HG03520 (cell line): ENCODE data around the gene GRIN2A.

Experiments
- ATAC-seq: cut with Tn5 transposase; IDR thresholded peaks from one replicate; pipeline ENCODE4 v1.9.1; 2021; ENCODE audit warnings: mild to moderate bottlenecking, moderate library complexity; ENCODE audit not compliant: unreplicated experiment

The GRIN2A gene

DNA sequence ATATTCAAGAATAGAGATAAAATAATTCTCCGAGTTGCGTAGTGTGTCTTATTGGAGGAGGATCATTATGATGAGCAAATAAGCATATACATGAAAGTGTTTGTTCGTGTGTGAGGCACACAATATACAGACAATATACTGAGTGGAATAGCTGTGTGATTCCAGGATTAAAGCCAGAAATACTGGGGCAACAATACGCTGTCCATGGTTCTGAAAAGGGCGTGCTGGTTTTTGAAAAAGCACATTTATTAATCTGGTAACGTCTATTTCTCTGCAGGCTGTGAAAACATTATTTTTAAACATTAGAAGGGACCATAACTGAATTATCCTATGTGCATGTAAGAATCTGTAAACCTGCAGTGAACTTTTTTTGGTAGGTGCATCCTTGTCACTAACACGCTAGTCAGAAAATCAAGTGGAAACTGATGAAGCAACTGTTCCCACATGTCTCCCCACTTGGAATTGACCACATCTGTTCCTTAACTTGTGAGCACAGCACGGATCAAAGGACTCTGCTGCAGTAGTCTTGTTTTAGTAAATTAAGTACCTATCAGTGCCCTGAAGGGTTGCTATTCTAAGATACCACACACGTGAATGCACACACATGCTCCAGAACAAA is 346.0 kb downstream of the GRIN2A start:
- no peak for ATAC-seq

DNA sequence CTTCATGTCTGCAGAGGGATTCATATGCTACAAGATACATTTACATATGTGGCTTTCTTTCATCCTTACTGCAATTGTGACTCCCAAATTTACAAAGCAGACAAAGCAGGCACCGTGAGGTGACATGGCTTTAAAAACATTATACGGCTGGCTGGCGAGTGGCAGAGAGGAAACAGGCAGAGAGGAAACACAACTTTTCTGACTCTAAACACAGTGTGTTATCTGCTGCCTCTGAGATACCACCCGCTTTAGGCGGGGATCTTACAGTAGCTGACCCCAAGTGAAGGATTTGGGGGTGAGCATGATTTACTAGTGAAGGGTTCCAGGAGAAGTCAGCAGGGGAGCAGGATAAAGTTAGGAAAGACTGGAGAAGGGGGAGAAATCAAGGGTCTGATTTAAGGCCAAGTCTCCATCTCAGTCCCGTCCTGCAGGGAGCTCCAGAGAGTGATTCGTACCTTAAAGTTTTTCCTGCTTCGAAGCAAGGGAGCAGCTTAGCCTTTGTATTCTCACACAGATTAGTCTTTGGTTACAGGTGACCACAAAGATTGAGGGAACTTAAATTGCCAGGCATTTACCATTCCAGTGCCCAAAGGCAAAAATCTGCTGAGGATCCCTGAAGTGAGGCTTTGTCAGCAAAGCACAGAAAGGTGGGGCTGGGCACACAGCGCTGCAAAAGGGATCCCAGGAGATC is 355.0 kb downstream of the GRIN2A start:
- ATAC-seq = no peak

DNA sequence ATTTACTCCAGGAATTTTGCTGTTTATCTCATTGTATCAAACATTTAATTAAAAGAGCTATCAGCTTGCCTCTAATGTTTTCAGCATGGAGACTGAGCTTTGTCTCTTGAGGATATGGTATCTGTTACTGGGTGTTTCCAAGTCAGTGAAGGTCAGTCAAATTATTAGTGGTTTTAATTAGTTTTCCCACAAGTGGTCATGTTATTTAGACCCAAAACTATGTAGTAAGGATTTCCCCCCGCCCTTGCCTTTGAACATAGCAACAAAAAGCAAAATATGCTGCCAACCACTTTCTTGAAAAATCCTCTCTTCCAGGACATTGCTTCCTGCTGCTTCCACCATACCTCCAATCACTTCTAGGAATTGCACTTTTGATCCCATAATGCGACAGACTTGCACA is 355.6 kb downstream of the GRIN2A start:
- no peak for ATAC-seq

DNA sequence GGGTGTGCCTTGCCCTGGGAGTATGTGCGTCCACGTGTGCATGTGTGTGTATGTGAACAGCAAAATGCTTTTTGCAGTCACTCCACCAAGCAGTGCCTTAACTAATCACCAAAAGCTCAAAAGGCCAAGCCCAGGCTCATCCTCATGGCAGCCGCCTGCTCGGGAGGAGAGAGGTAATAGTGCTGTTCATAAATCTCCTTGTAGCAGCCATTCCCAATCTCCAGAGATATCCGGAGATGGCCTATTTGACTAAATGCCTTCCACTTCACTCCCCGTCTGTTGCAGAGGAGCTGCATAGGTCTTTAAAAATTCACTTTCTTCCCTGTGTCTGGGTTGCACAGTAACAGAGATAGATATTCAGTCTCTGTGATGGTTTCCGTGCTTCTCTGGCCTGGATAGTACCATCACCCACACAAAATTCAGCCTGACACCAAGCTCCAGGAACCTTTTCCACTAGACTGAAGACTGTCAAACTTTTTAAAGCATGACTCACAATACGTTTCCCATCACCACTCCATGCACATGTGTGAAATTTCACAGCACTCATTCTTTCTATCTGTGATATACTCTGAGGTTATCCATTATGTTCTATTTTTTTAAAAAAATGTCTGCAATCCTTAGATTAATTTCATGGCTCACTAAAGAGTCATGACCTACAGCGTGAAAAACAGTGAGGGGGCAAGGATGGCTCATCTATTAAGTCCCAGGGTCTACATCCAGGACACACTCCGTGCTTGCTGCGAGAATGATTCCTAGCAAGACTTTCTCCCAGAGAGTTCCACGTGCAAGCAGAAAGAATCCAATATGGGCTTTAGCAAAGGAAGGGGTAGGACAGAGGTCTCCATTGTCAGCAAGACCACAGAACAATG is 357.8 kb downstream of the GRIN2A start:
- no peak for ATAC-seq

DNA sequence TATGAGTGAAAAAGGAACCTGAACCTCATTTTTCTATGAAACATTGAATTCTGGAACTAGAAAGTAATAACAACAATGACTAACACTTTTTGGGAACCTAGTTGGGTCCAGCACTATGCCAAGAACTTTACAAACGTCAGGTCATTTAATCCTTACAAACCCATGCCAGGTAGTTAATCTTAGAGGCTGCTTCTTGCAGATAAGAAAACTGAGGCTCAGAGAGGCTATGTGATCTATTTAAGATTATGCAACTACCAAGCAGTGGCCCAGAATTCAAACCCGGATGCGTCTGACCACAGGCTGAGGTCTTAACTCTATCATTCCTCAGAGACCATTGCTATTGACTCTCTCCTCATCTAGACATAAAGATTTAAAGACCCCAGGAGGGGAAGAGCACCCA is 358.7 kb downstream of the GRIN2A start:
- ATAC-seq = no peak

DNA sequence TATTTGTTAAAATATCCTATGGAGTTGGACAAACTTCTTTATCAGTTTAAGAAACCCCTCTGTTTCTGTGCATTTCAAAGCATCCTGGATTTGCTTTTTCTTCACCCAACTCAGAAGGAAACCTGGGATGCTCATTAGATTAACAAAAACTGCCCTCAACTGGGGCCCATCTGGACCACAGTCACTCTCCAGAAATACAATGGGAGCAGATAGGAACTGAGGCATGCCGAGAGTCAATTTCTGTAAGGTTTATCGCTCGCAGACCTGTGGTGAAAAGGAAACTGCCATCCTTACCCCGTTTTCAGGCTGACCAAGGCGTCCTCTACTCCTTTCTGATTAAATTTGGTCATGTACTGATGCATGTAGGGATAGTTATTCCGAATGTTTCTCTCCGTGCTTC is 360.3 kb downstream of the GRIN2A start:
- no peak for ATAC-seq

DNA sequence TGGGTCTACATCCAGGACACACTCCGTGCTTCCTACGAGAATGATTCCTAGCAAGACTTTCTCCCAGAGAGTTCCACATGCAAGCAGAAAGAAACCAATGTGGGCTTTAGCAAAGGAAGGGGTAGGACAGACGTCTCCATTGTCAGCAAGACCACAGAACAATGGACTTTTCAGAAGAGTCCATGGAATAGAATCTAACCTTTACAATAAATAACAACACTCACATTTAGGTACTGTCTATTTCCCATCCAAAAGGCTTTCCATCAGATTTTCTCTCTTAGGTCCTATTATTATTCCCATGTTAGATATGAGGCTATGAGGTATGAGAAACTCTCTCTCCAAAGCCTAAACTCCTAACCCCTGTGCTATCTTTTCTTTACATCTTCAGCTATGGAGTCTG is 360.9 kb downstream of the GRIN2A start:
- no peak for ATAC-seq

DNA sequence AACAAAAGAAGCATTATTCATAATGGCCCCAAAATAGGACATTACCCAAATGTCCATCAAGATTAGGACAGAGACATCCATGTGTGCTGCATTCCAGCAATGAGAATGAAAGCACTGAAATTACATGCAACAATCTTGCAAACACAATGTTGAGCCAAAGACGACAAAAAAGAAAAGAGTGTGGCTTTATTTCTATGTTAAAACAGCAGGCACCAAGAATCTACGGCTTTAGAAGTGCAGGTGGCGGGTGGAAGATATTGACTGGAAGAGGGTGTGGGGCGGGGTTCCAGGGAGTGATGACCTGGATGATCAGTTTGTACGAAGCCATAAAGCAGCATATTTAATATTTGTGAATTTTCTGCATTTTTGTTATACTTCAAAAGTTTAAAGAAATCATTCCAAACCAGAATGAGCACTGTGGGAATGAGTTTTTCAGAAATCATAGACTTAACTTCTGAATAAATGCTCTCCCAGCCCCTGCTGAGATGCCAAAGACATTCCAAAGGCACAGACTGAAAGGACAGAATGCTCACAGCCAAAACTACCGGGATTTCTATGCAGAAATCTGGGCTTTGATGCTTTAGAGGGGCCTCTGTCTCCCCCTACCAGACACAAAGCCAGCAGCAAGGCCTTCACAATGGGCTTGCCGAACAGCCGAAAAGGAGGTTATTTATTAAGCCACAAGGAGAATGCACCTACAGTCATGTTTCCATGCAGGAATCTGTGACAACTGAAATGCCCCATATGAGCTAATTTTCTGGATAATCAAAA is 361.6 kb downstream of the GRIN2A start:
- no peak for ATAC-seq

DNA sequence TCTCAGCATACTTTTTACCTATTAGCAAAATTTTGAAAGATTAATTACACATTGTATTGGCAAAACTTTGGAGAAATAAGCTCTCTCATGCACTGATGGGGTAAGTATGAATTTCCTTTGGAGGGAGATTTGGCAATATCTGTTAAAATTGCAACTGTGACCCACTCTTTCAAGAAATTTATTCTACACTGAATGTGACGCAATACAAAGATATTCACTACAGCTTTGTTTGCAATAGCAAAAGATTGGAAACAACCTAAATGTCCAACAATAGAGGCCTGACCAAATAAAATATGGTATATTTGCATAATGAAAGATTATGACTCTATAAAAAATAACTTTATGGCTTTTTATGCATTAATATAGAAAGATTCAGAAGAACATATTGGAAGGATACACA is 363.5 kb downstream of the GRIN2A start:
- no peak for ATAC-seq

DNA sequence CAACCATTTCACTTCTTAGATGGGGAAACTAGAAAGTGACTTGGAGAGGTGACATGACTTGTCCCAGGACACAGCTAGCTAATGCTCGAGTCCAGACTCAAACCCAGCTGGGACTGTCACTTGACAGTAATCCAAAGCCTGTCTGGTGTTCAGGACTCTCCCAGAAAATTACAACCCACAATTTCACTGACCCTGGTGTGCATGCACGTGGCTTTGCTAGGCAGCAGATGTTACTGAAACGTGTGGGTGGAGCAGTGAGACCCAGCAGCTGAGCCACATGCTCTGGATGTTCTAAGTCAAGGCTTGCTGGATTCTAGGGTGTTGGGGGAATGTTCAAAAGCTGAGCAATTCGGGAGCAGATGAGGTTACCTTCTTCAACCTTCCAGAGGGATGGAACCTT is 364.6 kb downstream of the GRIN2A start:
- ATAC-seq = no peak

DNA sequence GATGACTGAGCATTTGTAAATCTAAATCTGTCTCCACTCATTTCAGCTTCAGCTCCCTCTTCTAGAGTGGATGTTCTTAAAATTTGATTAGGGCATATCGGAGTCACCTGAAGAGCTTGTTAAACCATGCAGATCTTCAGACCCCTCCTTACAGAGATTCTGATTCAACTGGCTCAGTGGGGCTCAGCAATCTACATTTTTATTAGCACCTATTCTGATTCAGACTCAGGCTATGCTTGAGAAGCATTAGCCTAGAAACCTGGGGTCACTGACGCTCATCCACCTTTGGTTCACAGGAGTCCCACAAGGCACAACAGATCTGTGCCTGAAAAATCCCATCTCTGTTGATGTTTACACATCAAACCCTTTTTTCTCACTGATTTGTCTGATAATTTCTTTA is 365.6 kb downstream of the GRIN2A start:
- no peak for ATAC-seq

DNA sequence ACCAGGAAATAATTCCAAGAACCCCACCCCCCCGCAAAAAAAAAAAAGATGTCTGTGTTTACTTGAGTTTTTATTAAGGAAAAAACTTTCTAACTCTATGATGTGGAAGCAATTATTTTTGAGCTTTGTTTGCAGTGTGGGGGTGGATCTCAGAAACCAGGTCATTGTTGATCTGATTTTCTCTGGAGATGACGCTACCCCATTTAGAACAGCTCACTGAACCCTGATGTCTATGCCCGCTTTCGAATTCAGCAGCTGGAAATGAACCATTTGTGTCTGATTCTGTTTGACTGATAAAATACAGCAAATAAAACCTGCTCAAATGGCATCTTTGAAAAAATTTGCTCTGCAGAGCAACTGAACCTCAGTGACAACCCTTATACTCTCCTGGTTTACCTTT is 368.6 kb downstream of the GRIN2A start:
- no peak for ATAC-seq

DNA sequence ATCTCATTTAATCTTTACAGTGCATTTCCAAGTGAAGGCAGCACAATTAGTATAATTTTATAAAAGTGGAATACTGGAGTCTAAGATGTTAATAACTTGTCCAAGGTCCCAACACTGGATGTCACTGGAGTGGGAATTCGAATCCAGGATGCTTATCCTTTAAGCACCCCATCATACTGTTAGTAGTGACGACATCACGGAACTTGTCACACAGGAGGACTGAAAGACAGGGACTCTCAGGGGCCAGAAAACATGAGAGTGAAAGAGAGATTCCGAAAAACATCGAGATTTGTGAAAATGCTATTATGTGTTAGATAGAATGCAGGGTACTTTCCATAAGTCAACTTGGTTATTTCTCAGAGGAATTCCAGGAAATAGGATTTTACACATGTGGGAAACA is 374.0 kb downstream of the GRIN2A start:
- ATAC-seq = no peak

DNA sequence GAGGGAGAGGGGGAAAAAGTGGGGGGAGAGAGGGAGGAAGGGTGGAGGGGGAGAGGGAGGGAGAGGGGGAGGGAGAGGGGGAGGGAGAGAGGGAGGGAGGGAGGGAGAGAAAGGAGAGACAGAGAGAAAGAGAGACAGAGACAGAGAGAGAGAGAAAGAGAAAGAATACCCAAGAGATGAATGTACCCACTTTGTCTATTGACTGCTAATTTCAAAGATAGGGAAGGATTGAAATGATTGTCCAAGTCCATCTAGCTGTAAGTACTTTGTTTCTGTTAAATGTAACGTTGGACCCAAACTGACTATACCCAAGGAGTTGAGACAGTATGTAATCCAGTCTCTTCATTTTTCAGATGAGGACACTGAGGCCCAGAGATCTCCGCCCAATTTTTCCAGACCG is 374.9 kb downstream of the GRIN2A start:
- no peak for ATAC-seq

DNA sequence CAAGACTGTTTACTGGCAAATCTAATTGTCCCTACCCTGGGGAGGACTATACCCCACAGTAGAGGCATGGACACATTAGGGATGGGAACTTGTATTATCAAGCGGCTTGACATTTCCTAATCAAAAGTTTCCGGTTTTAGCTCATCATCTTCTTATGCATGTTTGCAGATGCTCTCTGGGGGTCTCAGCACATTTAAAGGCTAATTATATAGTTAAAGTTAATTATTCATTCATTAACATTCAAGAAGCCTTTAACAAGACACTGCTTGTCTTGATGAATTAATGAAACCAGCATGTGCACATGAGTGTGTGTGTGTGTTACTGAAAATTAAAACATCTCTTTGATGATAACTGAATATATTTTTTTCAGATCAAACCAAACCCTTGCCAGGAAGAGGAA is 377.1 kb downstream of the GRIN2A start:
- no peak for ATAC-seq

DNA sequence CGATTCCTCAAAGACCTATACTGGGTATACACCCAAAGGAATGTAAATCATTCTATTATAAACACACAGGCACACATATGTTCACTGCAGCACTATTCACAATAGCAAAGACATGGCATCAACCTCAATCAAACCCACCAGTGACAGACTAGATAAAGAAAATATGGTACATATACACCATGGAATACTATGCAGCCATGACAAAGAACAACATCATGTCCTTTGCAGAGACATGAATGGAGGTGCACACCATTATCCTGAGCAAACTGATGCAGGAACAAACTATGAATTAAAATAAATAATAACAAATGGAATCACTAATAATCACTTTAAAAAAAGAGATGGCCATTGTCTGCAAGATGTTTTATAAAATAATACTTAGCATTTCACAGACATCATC is 380.1 kb downstream of the GRIN2A start:
- ATAC-seq = no peak

DNA sequence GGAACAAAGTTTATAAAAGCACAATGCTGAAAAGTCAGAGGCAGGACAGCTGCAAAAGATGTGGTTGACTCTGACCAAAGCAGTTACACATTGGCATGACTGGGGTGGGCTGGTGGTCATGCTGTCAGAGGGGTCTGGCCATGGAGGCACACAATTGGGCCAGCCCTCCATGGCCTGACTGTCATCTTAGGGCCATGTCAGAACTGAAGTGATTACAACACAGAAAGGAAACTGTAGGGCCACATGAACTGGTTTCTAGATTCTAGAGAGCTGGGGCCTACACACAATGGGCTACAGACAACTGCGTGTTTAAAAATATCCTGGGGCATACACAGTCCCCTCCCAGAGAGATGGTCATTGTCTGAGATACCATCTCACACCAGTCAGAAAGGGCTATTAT is 380.6 kb downstream of the GRIN2A start:
- no peak for ATAC-seq

DNA sequence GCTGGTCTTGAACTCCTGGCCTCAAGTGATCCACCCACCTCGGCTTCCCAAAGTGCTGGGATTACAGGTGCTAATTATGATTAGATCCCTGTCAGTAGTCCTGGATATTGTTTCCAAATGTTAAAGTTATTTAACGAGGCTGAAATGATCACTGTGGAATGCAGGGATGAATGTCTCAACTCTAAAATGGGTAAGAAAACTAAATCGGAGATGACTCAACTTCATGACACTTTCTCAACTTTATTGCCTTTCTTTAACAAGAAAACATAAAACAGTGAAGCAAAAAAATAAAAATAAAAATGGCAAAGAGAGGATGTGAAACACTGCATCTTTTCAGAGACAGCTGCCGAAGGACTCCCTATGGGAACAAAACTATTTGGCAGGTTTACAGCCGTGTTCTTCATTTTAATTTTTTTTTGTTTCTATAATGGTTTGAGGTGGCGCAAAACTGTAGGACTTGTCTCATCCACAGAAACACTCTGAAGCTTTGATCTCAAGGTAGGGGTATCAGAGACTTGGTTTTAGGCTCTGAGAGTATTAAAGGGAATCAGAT is 382.0 kb downstream of the GRIN2A start:
- ATAC-seq = no peak

DNA sequence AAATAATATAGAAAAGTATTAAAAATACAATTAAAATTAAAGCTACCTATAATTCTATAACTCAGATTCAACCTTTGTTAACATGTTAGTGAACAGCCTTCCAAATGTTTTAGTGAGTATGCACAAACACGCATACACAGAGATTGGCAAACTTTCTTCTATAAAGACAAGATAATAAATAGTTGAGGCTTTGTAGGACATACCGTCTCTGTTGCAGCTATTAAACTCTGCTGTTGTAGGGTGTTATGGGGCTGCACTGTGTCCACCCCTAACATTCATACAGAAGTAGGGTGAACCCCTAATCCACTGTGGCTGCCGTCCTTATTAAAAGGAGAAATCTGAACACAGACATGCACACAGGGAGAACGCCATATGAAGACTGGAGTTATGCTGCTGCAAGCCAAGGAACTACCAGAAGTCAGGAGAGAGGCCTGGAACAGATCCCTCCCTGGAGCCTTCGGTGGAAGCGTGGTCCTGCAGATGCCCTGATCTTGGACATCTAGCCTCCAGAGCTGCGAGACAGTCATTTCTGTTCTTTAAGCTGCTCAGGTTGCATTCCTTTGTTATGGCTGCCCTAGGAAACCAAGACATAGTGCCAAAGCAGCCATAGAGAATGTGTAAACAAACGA is 383.2 kb downstream of the GRIN2A start:
- no peak for ATAC-seq

DNA sequence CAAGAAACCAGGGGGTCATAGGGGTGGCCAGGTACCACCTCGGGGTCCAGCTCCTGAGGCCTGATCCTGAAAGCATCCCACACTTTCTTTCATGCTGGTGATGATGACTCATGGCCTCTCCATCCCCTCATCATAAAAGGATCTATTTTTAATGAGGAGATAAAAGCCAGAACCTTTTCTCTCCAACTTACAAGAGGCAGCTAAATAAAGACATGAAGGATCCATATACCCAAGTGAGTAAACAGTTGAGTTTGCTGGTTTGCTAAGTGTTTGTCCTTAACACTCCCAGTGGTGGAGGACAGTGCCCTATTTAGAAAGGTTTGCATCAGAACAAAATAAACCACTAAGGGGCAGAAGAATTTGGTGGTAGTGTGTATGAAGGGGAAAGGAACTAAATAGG is 383.8 kb downstream of the GRIN2A start:
- ATAC-seq = no peak

DNA sequence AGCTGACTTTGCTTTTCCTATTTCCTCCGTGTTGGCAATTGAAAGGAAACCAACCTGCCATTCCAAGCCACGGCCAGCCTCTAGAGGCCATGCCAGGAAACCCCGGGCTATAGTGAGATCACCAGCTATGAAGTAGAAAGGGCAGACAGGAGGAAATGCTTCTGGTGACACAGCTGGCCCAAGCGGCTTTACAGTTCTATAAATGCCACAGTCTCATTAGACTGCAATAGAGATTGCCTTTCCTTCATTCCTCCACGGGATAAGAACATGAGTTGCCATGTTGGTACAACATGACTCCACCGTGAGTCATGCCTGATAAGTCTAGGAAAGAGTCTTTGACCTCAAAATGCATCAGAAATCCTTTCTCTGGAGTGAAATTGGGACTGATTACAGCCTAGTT is 384.9 kb downstream of the GRIN2A start:
- no peak for ATAC-seq
